ELR (cell line): Measurements from ENCODE around the gene SLC4A2.
"Not testable (repeated sequence)": the region's sequence is repeated elsewhere in the genome, so short reads cannot be mapped to it uniquely, and the experiment has no call there.

Experiments used
- DNase-seq: peaks from one replicate; pipeline ENCODE4 v3.0.0-alpha.2; 2015; ENCODE audit warnings: low read depth

Gene SLC4A2

GRCh38 chr7:151025924-151026671 lies 33.3 kb upstream of the SLC4A2 start:
- peak; percentile 54 for DNase-seq

- not testable (repeated sequence) for DNase-seq
These were observed 32.3 kb upstream of the SLC4A2 start for GRCh38 chr7:151026771-151027727.

- DNase-seq: not testable (repeated sequence)
These were observed 31.7 kb upstream of the SLC4A2 start for GRCh38 chr7:151027728-151028130.

- peak; percentile 98 for DNase-seq
These were observed 31.1 kb upstream of the SLC4A2 start, which contains the start of gene ABCB8 for GRCh38 chr7:151028131-151028947. Gene ABCB8 (plus strand): TSS chr7:151028450. CDS start chr7:151028516, 66 bp downstream.

- no peak for DNase-seq
These were observed 30.4 kb upstream of the SLC4A2 start for GRCh38 chr7:151028948-151029501.

- DNase-seq: no peak
These were observed 28.4 kb upstream of the SLC4A2 start for GRCh38 chr7:151031011-151031410.

- no peak for DNase-seq
These were observed 26.2 kb upstream of the SLC4A2 start for GRCh38 chr7:151032936-151033863.

- no peak for DNase-seq
These were observed 25.5 kb upstream of the SLC4A2 start for GRCh38 chr7:151033864-151034249.

- DNase-seq: no peak
These were observed 24.9 kb upstream of the SLC4A2 start for GRCh38 chr7:151034312-151035025.

- DNase-seq: no peak
These were observed 24.2 kb upstream of the SLC4A2 start for GRCh38 chr7:151035026-151035717.

GRCh38 chr7:151035902-151036301 lies 23.5 kb upstream of the SLC4A2 start:
- DNase-seq: no peak

GRCh38 chr7:151038951-151039849 lies 20.2 kb upstream of the SLC4A2 start:
- peak; percentile 91 for DNase-seq

GRCh38 chr7:151039850-151040548 lies 19.4 kb upstream of the SLC4A2 start:
- DNase-seq: no peak

GRCh38 chr7:151040616-151041375 lies 18.6 kb upstream of the SLC4A2 start:
- DNase-seq: no peak

- DNase-seq: not testable (repeated sequence)
These were observed 15.9 kb upstream of the SLC4A2 start for GRCh38 chr7:151043449-151043848.

- DNase-seq: no peak
These were observed 15.4 kb upstream of the SLC4A2 start for GRCh38 chr7:151043959-151044358.

GRCh38 chr7:151045262-151045661 lies 14.1 kb upstream of the SLC4A2 start:
- DNase-seq: no peak
